Measurements from ENCODE around the gene C6orf15.
"Not testable (repeated sequence)": the region's sequence is repeated elsewhere in the genome, so short reads cannot be mapped to it uniquely, and the experiment has no call there.

Gene C6orf15

GRCh38 chr6:31067891-31068668 lies 44.3 kb downstream of the C6orf15 start:
- not testable (repeated sequence) for DNase-seq (ENCODE audit: low read depth in 2 of 2)

- DNase-seq (ENCODE audit: low read depth in 2 of 2), result not testable (repeated sequence)
Measured at GRCh38 chr6:31067028-31067427, 45.3 kb downstream of the C6orf15 start.

- DNase-seq (ENCODE audit: low read depth in 2 of 2), result no peak
Measured at GRCh38 chr6:31065556-31065955, 46.8 kb downstream of the C6orf15 start.

- no peak for DNase-seq (ENCODE audit: low read depth in 2 of 2)
Measured at GRCh38 chr6:31063906-31064435, 48.4 kb downstream of the C6orf15 start.
